K562 (cell line): ENCODE data around the gene NDRG4. TPM values are rescaled to one million over a fixed set of nuclear protein-coding genes. Genes with fewer than 3 reads are reported as not detected.

Experiments
- C11orf30 ChIP-seq: fragments of 450-650 bp; IDR thresholded peaks from 2 replicates; pipeline ENCODE4 v1.6.1; 2016; ENCODE audit warnings: low read depth, mild to moderate bottlenecking
- CBFB ChIP-seq: sonication (generic); formaldehyde crosslinking; IDR thresholded peaks from 2 replicates; pipeline ENCODE4 v1.4.0; 2020; ENCODE audit warnings: mild to moderate bottlenecking, missing genetic modification reagents
- CBX3 ChIP-seq, 2 experiments: IDR thresholded peaks; 1 replicate in 1 of 2; 2 replicates in 1 of 2; pipeline ENCODE4 v1.6.1; 2012; ENCODE audit warnings: inconsistent platforms in 2 of 2, low read length in 2 of 2, borderline replicate concordance in 1 of 2, control low read depth in 1 of 2
- CREB1 ChIP-seq, 2 experiments: sonication (generic) in 1 of 2; formaldehyde crosslinking in 1 of 2; IDR thresholded peaks; 2 replicates each; pipeline versions ENCODE4 v1.6.1 to v1.8.0; 2012 to 2022; ENCODE audit warnings: inconsistent platforms in 1 of 2, mild to moderate bottlenecking in 1 of 2, missing genetic modification reagents in 1 of 2, moderate library complexity in 1 of 2
- CSDE1 ChIP-seq, 2 experiments: fragments of 450-650 bp; IDR thresholded peaks; 2 replicates each; pipeline ENCODE4 v1.6.1; 2016; ENCODE audit warnings: mild to moderate bottlenecking in 1 of 2
- EGR1 ChIP-seq: fragments of 450-650 bp; conservative IDR thresholded peaks from 2 replicates; pipeline ENCODE4 v1.6.1; 2017; ENCODE audit warnings: mild to moderate bottlenecking
- ELF4 ChIP-seq: fragments of 450-650 bp; formaldehyde crosslinking; IDR thresholded peaks from 2 replicates; pipeline ENCODE4 v1.4.0; 2022; ENCODE audit warnings: missing genetic modification characterization
- HMGN3 ChIP-seq: IDR thresholded peaks from 2 replicates; pipeline ENCODE4 v1.6.1; 2011; ENCODE audit warnings: borderline replicate concordance, low read depth, mild to moderate bottlenecking, mixed read lengths, low read length; ENCODE audit not compliant: insufficient read length; ENCODE audit errors: extremely low read depth
- JUND ChIP-seq, 2 experiments: IDR thresholded peaks; 2 replicates in 1 of 2; 3 replicates in 1 of 2; pipeline ENCODE4 v1.6.1; 2011; ENCODE audit warnings: borderline replicate concordance in 2 of 2, low read depth in 2 of 2, low read length in 2 of 2, improper control_type of control experiment in 1 of 2, missing biosample characterization in 1 of 2, missing genetic modification characterization in 1 of 2, missing genetic modification reagents in 1 of 2
- PHB ChIP-seq: fragments of 250-450 bp; sonication (Bioruptor Pico); IDR thresholded peaks from 2 replicates; pipeline ENCODE4 v1.5.0; 2021
- POLR2G ChIP-seq: fragments of 200-400 bp; formaldehyde crosslinking; IDR thresholded peaks from 2 replicates; pipeline ENCODE4 v1.6.1; 2017; ENCODE audit warnings: low read depth, mild to moderate bottlenecking, antibody characterized with exemption, low read length, moderate library complexity
- RBM15 ChIP-seq: fragments of 200-400 bp; formaldehyde crosslinking; IDR thresholded peaks from 2 replicates; pipeline ENCODE4 v1.6.1; 2018; ENCODE audit warnings: mild to moderate bottlenecking, low read length, moderate library complexity; ENCODE audit not compliant: insufficient read depth
- RFX7 ChIP-seq: fragments of 250-450 bp; sonication (Bioruptor Pico); IDR thresholded peaks from 2 replicates; pipeline ENCODE4 v1.5.1; 2021; ENCODE audit warnings: mild to moderate bottlenecking
- RNF2 ChIP-seq: sonication (generic); IDR thresholded peaks from 2 replicates; pipeline ENCODE4 v1.6.1; 2016
- TSC22D4 ChIP-seq: fragments of 450-650 bp; IDR thresholded peaks from 2 replicates; pipeline ENCODE4 v1.6.1; 2016; ENCODE audit warnings: missing genetic modification characterization, missing biosample characterization, control low read depth
- ZEB2 ChIP-seq: fragments of 450-650 bp; IDR thresholded peaks from 2 replicates; pipeline ENCODE4 v1.6.1; 2016
- ZNF146 ChIP-seq: IDR thresholded peaks from one replicate; pipeline ENCODE4 v1.6.1; 2018; ENCODE audit warnings: missing compliant biosample characterization; ENCODE audit not compliant: unreplicated experiment
- polyA plus RNA-seq, 8 experiments: library from polyadenylated mRNA; depleted of rRNA in 4 of 8; stranded (reverse) in 5 of 8; unstranded in 3 of 8; fragments of >200 nt; fragmentation: Nextera tagmentation in 2 of 8; fragmentation: Illumina TruSeq in 1 of 8; extraction: Ambion mirVana in 2 of 8; extraction: Trizol in 1 of 8; gene quantifications; 2 replicates each; pipeline versions ENCODE4 v1.2.1 to v1.2.3, GENCODE V29; 2011 to 2014; ENCODE audit warnings: inconsistent platforms in 1 of 8, missing spikeins in 1 of 8
- total RNA-seq, 7 experiments: library from RNA; depleted of rRNA in 6 of 7; stranded (reverse); fragments of >200 nt in 6 of 7; fragmentation: Illumina TruSeq in 2 of 7; extraction: Trizol in 2 of 7; gene quantifications; 2 replicates each; pipeline versions ENCODE4 v1.2.1 to v1.2.3, GENCODE V29; 2011 to 2021; ENCODE audit warnings: low replicate concordance in 1 of 7
- TF ChIP-seq, protein P1 (sequence below): sonication (generic); formaldehyde crosslinking; IDR thresholded peaks from 2 replicates; pipeline ENCODE4 v1.8.0; 2022; ENCODE audit warnings: mild to moderate bottlenecking, missing genetic modification reagents
- TF ChIP-seq, protein P2 (sequence below): sonication (generic); formaldehyde crosslinking; IDR thresholded peaks from 2 replicates; pipeline ENCODE4 v1.8.1; 2023; ENCODE audit warnings: missing genetic modification reagents, mild to moderate bottlenecking, borderline replicate concordance

Gene NDRG4
- total and polyA plus RNA-seq, 9 of the 15 experiments (the other 6 are each of a cell fraction or from before 2014, with no cell fraction given) = 0.06 to 0.95 (median 0.28) TPM

DNA sequence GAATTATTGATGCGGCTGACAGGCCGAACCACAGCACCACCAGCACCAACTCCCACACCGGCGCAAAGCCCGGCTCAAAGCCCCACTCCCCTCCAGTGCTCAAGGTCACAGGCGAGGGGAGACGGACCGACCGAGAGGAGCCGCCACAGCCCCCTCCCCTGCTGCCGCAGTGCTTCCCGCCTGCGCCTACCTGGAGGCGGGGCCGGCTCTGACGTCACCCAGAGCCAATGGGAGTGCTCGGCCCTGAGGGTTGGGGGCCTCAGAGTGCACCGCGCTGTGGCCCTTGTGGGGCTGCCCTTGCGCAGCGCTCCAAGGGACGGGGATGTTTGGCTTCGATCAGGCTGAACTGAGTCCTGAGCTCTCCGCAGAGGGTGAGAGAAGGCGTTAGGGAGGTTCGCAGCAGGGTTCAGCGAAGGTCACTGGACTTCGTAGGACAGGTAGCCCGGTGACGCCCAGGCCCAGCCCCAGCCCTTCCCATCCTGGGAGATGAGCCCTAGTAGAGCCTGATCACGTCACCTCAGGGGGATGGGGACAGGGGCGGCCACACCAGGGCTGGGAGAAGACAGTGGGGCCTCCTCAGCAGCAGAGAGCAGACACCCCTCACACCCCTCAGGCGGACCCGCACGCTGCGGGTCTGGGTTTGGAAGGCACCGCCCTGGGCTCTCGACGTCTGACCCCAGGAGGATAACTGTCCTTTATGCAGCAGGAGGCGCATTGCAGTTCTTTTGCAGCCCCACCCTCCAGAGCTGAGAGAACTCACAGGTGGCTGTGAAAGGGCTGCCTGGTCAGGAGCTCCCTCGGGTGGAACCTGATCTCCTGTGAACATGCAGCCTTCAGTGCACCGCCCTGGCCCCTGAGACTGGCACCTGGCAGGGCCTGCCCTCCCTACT is 1.5 kb downstream of the NDRG4 start (continued):
- TF ChIP-seq, protein P1, sequence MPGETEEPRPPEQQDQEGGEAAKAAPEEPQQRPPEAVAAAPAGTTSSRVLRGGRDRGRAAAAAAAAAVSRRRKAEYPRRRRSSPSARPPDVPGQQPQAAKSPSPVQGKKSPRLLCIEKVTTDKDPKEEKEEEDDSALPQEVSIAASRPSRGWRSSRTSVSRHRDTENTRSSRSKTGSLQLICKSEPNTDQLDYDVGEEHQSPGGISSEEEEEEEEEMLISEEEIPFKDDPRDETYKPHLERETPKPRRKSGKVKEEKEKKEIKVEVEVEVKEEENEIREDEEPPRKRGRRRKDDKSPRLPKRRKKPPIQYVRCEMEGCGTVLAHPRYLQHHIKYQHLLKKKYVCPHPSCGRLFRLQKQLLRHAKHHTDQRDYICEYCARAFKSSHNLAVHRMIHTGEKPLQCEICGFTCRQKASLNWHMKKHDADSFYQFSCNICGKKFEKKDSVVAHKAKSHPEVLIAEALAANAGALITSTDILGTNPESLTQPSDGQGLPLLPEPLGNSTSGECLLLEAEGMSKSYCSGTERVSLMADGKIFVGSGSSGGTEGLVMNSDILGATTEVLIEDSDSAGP (CRISPR knock-in tag) = no peak
- TF ChIP-seq, protein P2, sequence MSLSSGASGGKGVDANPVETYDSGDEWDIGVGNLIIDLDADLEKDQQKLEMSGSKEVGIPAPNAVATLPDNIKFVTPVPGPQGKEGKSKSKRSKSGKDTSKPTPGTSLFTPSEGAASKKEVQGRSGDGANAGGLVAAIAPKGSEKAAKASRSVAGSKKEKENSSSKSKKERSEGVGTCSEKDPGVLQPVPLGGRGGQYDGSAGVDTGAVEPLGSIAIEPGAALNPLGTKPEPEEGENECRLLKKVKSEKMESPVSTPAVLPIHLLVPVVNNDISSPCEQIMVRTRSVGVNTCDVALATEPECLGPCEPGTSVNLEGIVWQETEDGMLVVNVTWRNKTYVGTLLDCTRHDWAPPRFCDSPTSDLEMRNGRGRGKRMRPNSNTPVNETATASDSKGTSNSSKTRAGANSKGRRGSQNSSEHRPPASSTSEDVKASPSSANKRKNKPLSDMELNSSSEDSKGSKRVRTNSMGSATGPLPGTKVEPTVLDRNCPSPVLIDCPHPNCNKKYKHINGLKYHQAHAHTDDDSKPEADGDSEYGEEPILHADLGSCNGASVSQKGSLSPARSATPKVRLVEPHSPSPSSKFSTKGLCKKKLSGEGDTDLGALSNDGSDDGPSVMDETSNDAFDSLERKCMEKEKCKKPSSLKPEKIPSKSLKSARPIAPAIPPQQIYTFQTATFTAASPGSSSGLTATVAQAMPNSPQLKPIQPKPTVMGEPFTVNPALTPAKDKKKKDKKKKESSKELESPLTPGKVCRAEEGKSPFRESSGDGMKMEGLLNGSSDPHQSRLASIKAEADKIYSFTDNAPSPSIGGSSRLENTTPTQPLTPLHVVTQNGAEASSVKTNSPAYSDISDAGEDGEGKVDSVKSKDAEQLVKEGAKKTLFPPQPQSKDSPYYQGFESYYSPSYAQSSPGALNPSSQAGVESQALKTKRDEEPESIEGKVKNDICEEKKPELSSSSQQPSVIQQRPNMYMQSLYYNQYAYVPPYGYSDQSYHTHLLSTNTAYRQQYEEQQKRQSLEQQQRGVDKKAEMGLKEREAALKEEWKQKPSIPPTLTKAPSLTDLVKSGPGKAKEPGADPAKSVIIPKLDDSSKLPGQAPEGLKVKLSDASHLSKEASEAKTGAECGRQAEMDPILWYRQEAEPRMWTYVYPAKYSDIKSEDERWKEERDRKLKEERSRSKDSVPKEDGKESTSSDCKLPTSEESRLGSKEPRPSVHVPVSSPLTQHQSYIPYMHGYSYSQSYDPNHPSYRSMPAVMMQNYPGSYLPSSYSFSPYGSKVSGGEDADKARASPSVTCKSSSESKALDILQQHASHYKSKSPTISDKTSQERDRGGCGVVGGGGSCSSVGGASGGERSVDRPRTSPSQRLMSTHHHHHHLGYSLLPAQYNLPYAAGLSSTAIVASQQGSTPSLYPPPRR (CRISPR knock-in tag) = no peak
- TF ChIP-seq HMGN3 = no peak
- no peak for TF ChIP-seq ZEB2
- TF ChIP-seq TSC22D4 (tag) = no peak
- no peak for TF ChIP-seq C11orf30
- TF ChIP-seq RBM15 = no peak
- peak; percentile 46 for TF ChIP-seq POLR2G
- TF ChIP-seq JUND (IDR thresholded peaks at IDR 0.05; ENCODE audit: borderline replicate concordance, low read depth, low read length) = peak; percentile 73
- peak; percentile 58; the same call in 2 of the 3 replicates for TF ChIP-seq JUND (tag; IDR thresholded peaks at IDR 0.05; ENCODE audit: borderline replicate concordance, low read depth, low read length)
- TF ChIP-seq RNF2 = no peak
- no peak for TF ChIP-seq PHB (CRISPR knock-in tag)
- no peak for TF ChIP-seq EGR1
- TF ChIP-seq CSDE1 (IDR thresholded peaks at IDR 0.05) = no peak
- 0 out of 2 replicates have a peak, but pooled peaks have one; percentile 45 for TF ChIP-seq CBFB (CRISPR knock-in tag)
- no peak for TF ChIP-seq ELF4 (CRISPR knock-in tag)
- TF ChIP-seq ZNF146 (CRISPR knock-in tag) = no peak
- TF ChIP-seq RFX7 = no peak
- TF ChIP-seq CREB1 (IDR thresholded peaks at IDR 0.05) = peak; percentile 38; the same call in 1 of the 2 replicates
- TF ChIP-seq CREB1 (CRISPR knock-in tag; IDR thresholded peaks at IDR 0.05) = peak; percentile 60
- TF ChIP-seq CBX3 (IDR thresholded peaks at IDR 0.05; ENCODE audit: borderline replicate concordance in 1 of 2, low read length in 2 of 2) = no peak
